ENCODE measurements around the gene MANEA. TPM values are rescaled to one million over a fixed set of nuclear protein-coding genes. Genes with fewer than 3 reads are reported as not detected.
A peak's percentile ranks its signal among the peaks of the same experiment; 100 is the strongest.
"Not testable (repeated sequence)": the region's sequence is repeated elsewhere in the genome, so short reads cannot be mapped to it uniquely, and the experiment has no call there.

The MANEA gene
- total RNA-seq, 2 experiments from 2014 or later, result 19.0 to 21.0 TPM

DNA sequence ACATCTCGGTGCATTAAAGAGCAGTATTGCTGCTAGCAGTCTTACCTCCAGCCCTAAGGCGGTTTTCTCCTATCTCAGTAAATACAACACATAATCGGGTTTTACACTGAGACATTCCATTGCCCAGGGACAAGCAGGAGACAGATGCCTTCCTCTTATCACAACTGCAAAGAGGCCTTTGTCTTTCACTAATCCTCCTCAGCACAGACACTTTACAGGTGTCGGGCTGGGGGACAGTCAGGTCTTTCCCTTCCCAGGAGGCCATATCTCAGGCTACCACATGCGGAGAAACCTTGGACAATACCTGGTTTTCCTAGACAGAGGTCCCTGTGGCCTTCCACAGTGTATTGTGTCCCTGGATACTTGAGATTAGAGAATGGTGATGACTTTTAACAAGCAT, 16.4 kb upstream of the MANEA start:
- H3K27me3 Mint-ChIP-seq; H3K27ac Mint-ChIP-seq; CTCF ChIA-PET; H3K36me3 Mint-ChIP-seq (ENCODE audit: low read depth); H3K4me1 Mint-ChIP-seq; H3K9me3 Mint-ChIP-seq; H3K4me3 Mint-ChIP-seq; POLR2A ChIA-PET; DNase-seq: not testable (repeated sequence)

- Mint-ChIP-seq H3K27ac (no peak overlapping the region), H3K4me1 (peaks cover 28% of the 10 kb centered on the region), H3K27me3 (no peaks in the 10 kb centered on the region), H3K4me3 (no peak overlapping the region), H3K36me3 (ENCODE audit: low read depth) (peaks cover 5% of the 10 kb centered on the region), H3K9me3 (no peaks in the 10 kb centered on the region)
- ChIA-PET CTCF (no interaction called here), POLR2A (no interaction called here)
- no peak for DNase-seq
These were observed 7.8 kb upstream of the MANEA start for GRCh38 chr6:95569560-95569959.

DNA sequence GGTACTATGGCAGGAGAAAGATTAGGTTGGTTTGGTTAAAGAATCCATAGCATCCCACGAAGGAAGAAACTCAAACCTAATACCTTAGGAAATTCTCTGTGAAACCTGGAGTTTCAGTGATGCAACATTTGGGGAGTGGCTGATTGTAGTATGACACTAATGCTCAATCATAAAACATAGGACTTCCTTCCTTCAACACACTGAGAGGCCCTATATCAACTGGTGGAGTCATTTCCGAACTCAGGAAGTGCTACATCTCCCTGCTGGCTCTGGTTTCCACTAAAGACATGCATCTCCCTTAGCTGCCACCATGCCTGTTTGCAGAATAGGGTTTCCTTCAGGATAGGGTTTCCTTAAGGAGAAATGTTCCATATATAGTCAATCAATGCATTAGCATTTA, 5.2 kb upstream of the MANEA start:
- Mint-ChIP-seq H3K27me3 (no peaks in the 10 kb centered on the region), H3K27ac (no peak overlapping the region), H3K4me3 (no peak overlapping the region), H3K36me3 (ENCODE audit: low read depth) (peaks cover 7% of the 10 kb centered on the region), H3K4me1 (peaks cover 39% of the 10 kb centered on the region), H3K9me3 (no peaks in the 10 kb centered on the region)
- CTCF ChIA-PET, result no interaction called here
- no peak for DNase-seq
- POLR2A ChIA-PET, result no interaction called here

GRCh38 chr6:95574811-95575210, 2.5 kb upstream of the MANEA start:
- no peak for DNase-seq
- ChIA-PET POLR2A (no interaction called here), CTCF (no interaction called here)
- Mint-ChIP-seq H3K36me3 (ENCODE audit: low read depth) (peaks cover 20% of the 10 kb centered on the region), H3K4me1 (peaks cover 59% of the 10 kb centered on the region), H3K27me3 (no peaks in the 10 kb centered on the region), H3K9me3 (no peaks in the 10 kb centered on the region), H3K4me3 (peak overlapping the region; percentile 96), H3K27ac (no peak overlapping the region)

DNA sequence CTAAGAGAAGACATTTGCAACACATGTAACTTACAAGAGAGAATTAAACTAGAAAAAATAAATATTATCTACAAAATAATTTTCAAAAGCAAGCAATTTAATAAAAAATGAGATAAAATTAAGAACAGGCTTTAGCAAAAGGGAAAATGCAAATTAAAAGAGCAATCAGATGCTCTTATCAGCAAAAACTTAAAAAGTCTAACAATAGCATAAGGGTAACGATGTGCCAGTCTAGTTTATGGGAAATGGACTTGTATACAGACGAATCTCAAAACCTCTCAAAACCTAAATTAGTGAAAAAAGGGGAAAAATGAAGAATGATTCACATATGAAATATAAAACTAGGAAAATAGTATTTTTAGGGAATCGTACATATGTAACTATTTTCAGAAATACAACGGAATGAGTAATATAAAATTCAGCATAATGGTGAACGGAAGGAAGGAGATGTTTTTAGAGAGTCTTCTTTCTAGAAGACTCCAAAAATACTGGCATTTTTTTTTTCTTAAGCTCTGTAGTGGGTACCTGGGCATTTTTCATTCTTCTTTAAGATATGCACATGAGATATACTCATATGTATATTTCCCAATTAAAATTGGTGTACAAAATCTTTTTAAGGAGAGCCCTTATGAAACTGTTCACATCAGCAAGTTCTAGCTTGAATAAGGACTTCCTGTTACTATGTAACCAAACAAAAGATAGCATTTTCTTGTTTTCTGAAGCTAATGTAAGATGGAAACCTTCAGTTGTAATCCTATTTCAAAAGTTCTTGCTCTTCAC, 927 bp upstream of the MANEA start:
- H3K36me3 Mint-ChIP-seq (ENCODE audit: low read depth), result peaks cover 15% of the 10 kb centered on the region
- ChIA-PET POLR2A (interaction anchor here (0.9 to 3.1 kb wide), 3 partner anchors 11 to 946 kb away, joined by 3 to 17 read pairs (median 6); partner anchors contain the start of gene UFL1), CTCF (interaction anchor here (1.0 kb wide), 1 partner anchor 8 kb away, joined by 3 read pairs; no protein-coding TSS in a partner anchor)
- peak overlapping the region; percentile 99 for H3K27ac Mint-ChIP-seq
- peak overlapping the region; percentile 96 for H3K4me3 Mint-ChIP-seq
- H3K27me3 Mint-ChIP-seq, result no peaks in the 10 kb centered on the region
- no peaks in the 10 kb centered on the region for H3K9me3 Mint-ChIP-seq
- H3K4me1 Mint-ChIP-seq, result peaks cover 60% of the 10 kb centered on the region
- no peak for DNase-seq

- ChIA-PET CTCF (interaction anchor here (1.5 kb wide), 1 partner anchor 10 kb away, joined by 6 read pairs; no protein-coding TSS in a partner anchor), POLR2A (interaction anchor here (0.9 to 3.1 kb wide), 3 partner anchors 11 to 945 kb away, joined by 3 to 17 read pairs (median 6); partner anchors contain the start of gene UFL1)
- Mint-ChIP-seq H3K4me1 (peaks cover 56% of the 10 kb centered on the region), H3K9me3 (no peaks in the 10 kb centered on the region), H3K36me3 (ENCODE audit: low read depth) (peaks cover 15% of the 10 kb centered on the region), H3K4me3 (peak overlapping the region; percentile 96), H3K27me3 (no peaks in the 10 kb centered on the region), H3K27ac (peak overlapping the region; percentile 99)
- DNase-seq, result no peak
These were observed 384 bp upstream of the MANEA start for GRCh38 chr6:95576998-95577303.

GRCh38 chr6:95578106-95578410, 723 bp downstream of the MANEA start:
- ChIA-PET POLR2A (interaction anchor here (0.7 to 3.1 kb wide), 5 partner anchors 10 to 944 kb away, joined by 3 to 17 read pairs (median 5); partner anchors contain the start of gene UFL1), CTCF (interaction anchor here (1.5 kb wide), 1 partner anchor 9 kb away, joined by 6 read pairs; no protein-coding TSS in a partner anchor)
- Mint-ChIP-seq H3K9me3 (no peaks in the 10 kb centered on the region), H3K36me3 (ENCODE audit: low read depth) (peaks cover 18% of the 10 kb centered on the region), H3K4me1 (peaks cover 46% of the 10 kb centered on the region), H3K27ac (peak overlapping the region; percentile 99), H3K4me3 (peak overlapping the region; percentile 96), H3K27me3 (no peaks in the 10 kb centered on the region)
- DNase-seq, result no peak

- H3K4me1 Mint-ChIP-seq, result peaks cover 25% of the 10 kb centered on the region
- H3K27ac Mint-ChIP-seq, result no peak overlapping the region
- H3K27me3 Mint-ChIP-seq, result no peaks in the 10 kb centered on the region
- DNase-seq, result no peak
- H3K9me3 Mint-ChIP-seq, result peaks cover 11% of the 10 kb centered on the region
- H3K4me3 Mint-ChIP-seq, result no peak overlapping the region
- H3K36me3 Mint-ChIP-seq (ENCODE audit: low read depth), result peaks cover 30% of the 10 kb centered on the region
- CTCF ChIA-PET, result no interaction called here
- POLR2A ChIA-PET, result no interaction called here
These were observed 3.7 kb downstream of the MANEA start for GRCh38 chr6:95581073-95581472.

- H3K27ac Mint-ChIP-seq, H3K27me3 Mint-ChIP-seq, DNase-seq, POLR2A ChIA-PET, CTCF ChIA-PET, H3K4me3 Mint-ChIP-seq: not testable (repeated sequence)
- Mint-ChIP-seq H3K9me3 (peaks cover 11% of the 10 kb centered on the region), H3K36me3 (ENCODE audit: low read depth) (peaks cover 29% of the 10 kb centered on the region), H3K4me1 (peaks cover 21% of the 10 kb centered on the region)
These were observed 6.9 kb downstream of the MANEA start for GRCh38 chr6:95584226-95584625.

DNA sequence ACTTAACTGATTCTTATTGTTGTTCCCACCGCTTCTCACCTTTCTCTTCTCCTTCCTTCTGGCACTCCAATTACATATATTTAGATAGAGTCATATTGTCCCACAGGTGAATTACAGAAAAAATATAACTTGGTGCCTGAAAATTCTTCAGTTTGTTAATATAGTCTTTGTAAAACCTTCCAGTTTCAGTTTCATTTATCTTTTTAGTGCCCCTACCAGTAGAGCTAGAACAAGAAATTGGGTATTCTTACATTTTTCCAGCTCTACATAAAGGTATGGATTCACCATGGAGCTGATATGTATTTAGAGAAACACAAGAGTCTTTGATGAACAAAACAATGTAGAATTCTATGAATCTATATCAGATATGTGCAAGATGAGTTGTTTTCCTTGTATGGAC, 10.7 kb downstream of the MANEA start:
- H3K4me1 Mint-ChIP-seq, result peaks cover 11% of the 10 kb centered on the region
- peak overlapping the region; percentile 24 for H3K4me3 Mint-ChIP-seq
- peaks cover 43% of the 10 kb centered on the region for H3K36me3 Mint-ChIP-seq (ENCODE audit: low read depth)
- DNase-seq, result no peak
- ChIA-PET POLR2A (interaction anchor here (2.9 kb wide), 1 partner anchor 10 kb away, joined by 17 read pairs; the partner anchor contains the start of gene MANEA), CTCF (interaction anchor here (1.0 to 1.9 kb wide), 2 partner anchors 10 kb away, joined by 3 to 6 read pairs; partner anchors contain the start of gene MANEA)
- H3K27me3 Mint-ChIP-seq, result no peaks in the 10 kb centered on the region
- peaks cover 11% of the 10 kb centered on the region for H3K9me3 Mint-ChIP-seq
- no peak overlapping the region for H3K27ac Mint-ChIP-seq

GRCh38 chr6:95589067-95589466, 11.7 kb downstream of the MANEA start:
- H3K36me3 Mint-ChIP-seq (ENCODE audit: low read depth), result peaks cover 41% of the 10 kb centered on the region

GRCh38 chr6:95589826-95590570, 12.7 kb downstream of the MANEA start:
- Mint-ChIP-seq H3K4me3 (no peak overlapping the region), H3K36me3 (ENCODE audit: low read depth) (peaks cover 34% of the 10 kb centered on the region), H3K27ac (no peak overlapping the region), H3K9me3 (no peaks in the 10 kb centered on the region), H3K4me1 (peaks cover 11% of the 10 kb centered on the region), H3K27me3 (no peaks in the 10 kb centered on the region)
- DNase-seq, result no peak
- ChIA-PET CTCF (no interaction called here), POLR2A (interaction anchor here (1.7 kb wide), 1 partner anchor 14 kb away, joined by 3 read pairs; no protein-coding TSS in a partner anchor)

More at GRCh38 chr6:95589067-95589466, 11.7 kb downstream of the MANEA start:
- H3K4me1 Mint-ChIP-seq, result peaks cover 11% of the 10 kb centered on the region
- DNase-seq, result no peak
- ChIA-PET POLR2A (interaction anchor here (2.9 kb wide), 1 partner anchor 11 kb away, joined by 17 read pairs; the partner anchor contains the start of gene MANEA), CTCF (no interaction called here)
- H3K27me3 Mint-ChIP-seq, result no peaks in the 10 kb centered on the region
- H3K27ac Mint-ChIP-seq, result no peak overlapping the region
- no peak overlapping the region for H3K4me3 Mint-ChIP-seq
- peaks cover 6% of the 10 kb centered on the region for H3K9me3 Mint-ChIP-seq

- no peak overlapping the region for H3K4me3 Mint-ChIP-seq
- H3K4me1 Mint-ChIP-seq, result peaks cover 3% of the 10 kb centered on the region
- no peaks in the 10 kb centered on the region for H3K27me3 Mint-ChIP-seq
- no peak for DNase-seq
- H3K9me3 Mint-ChIP-seq, result no peaks in the 10 kb centered on the region
- no peak overlapping the region for H3K27ac Mint-ChIP-seq
- H3K36me3 Mint-ChIP-seq (ENCODE audit: low read depth), result peaks cover 26% of the 10 kb centered on the region
- ChIA-PET CTCF (no interaction called here), POLR2A (interaction anchor here (1.6 kb wide), 1 partner anchor 14 kb away, joined by 5 read pairs; no protein-coding TSS in a partner anchor)
These were observed 15.7 kb downstream of the MANEA start for GRCh38 chr6:95593025-95593424.

All from activated CD4-positive, alpha-beta memory T cell treated with anti-CD3 and anti-CD28 coated beads, Interleukin-2, amount 10 ng/mL, durations not matched to agents 7 days and 5 days (primary cell).